ENCODE results near the gene CCDC91. TPM values are rescaled to one million over a fixed set of nuclear protein-coding genes. Genes with fewer than 3 reads are reported as not detected.

CCDC91 gene
- total and polyA plus RNA-seq, 9 of the 15 experiments (the other 6 are each of a cell fraction or from before 2014, with no cell fraction given) = 10.1 to 31.1 (median 26.3) TPM

GRCh38 chr12:28190321-28191050 lies at the start of gene CCDC91 (continued):
- TF ChIP-seq ZNF668 (CRISPR knock-in tag; IDR thresholded peaks at IDR 0.05) (no peak), HMG20A (CRISPR knock-in tag; conservative IDR thresholded peaks at IDR 0.05) (no peak), KDM4B (IDR thresholded peaks at IDR 0.05; ENCODE audit: borderline replicate concordance in 2 of 2, low read depth in 1 of 2) (peak in 1 of 2 experiments; percentile 65; a peak in 1 of 4 replicates), ZNF12 (CRISPR knock-in tag; IDR thresholded peaks at IDR 0.05) (no peak), TCFL5 (CRISPR knock-in tag; conservative IDR thresholded peaks at IDR 0.05) (no peak), ZNF780A (CRISPR knock-in tag; IDR thresholded peaks at IDR 0.05) (no peak), THRA (IDR thresholded peaks at IDR 0.05) (no peak), EGR1 (conservative IDR thresholded peaks at IDR 0.05) (peak; percentile 95), MXI1 (IDR thresholded peaks at IDR 0.05; ENCODE audit: low read depth, low read length) (0 out of 2 replicates have a peak, but pooled peaks have one; percentile 17), KAT2B (IDR thresholded peaks at IDR 0.05; ENCODE audit: low read depth, low read length) (no peak), SIN3B (IDR thresholded peaks at IDR 0.05; ENCODE audit: low read depth) (no peak; the same call in 1 of the 2 replicates), NFE2 (IDR thresholded peaks at IDR 0.05; ENCODE audit: low read depth) (no peak), CBFA2T3 (IDR thresholded peaks at IDR 0.05) (peak; percentile 73), KAT8 (IDR thresholded peaks at IDR 0.05; ENCODE audit: low read depth) (no peak), MEF2D (tag; conservative IDR thresholded peaks at IDR 0.05; ENCODE audit: low read depth) (no peak), MYBL2 (IDR thresholded peaks at IDR 0.05; ENCODE audit: low read depth) (no peak), MYBL2 (CRISPR knock-in tag; IDR thresholded peaks at IDR 0.05; ENCODE audit: borderline replicate concordance) (no peak), C11orf30 (IDR thresholded peaks at IDR 0.05; ENCODE audit: low read depth) (peak; percentile 26; the same call in 1 of the 2 replicates), PCBP2 (IDR thresholded peaks at IDR 0.05; ENCODE audit: low read depth, low read length, poor library complexity, severe bottlenecking) (no peak), ZNF316 (IDR thresholded peaks at IDR 0.05) (0 out of 2 replicates have a peak, but pooled peaks have one; percentile 5), CEBPB (tag; IDR thresholded peaks at IDR 0.05) (peak; percentile 86; the same call in 1 of the 2 replicates), HEY1 (CRISPR knock-in tag; IDR thresholded peaks at IDR 0.05; ENCODE audit: borderline replicate concordance) (no peak), ZNF785 (CRISPR knock-in tag; IDR thresholded peaks at IDR 0.05) (no peak), HMBOX1 (IDR thresholded peaks at IDR 0.05) (no peak), THRAP3 (IDR thresholded peaks at IDR 0.05; ENCODE audit: borderline replicate concordance) (no peak), TCF7L2 (IDR thresholded peaks at IDR 0.05; ENCODE audit: low read depth, low read length) (no peak), NR2C1 (IDR thresholded peaks at IDR 0.05) (peak; percentile 97), NR2C1 (tag; IDR thresholded peaks at IDR 0.05) (peak; percentile 99), MAX (CRISPR knock-in tag; IDR thresholded peaks at IDR 0.05) (peak; percentile 82)
